NCI-H2081 (cell line): Measurements from ENCODE around the gene SPATS1.
"Not testable (repeated sequence)": the region's sequence is repeated elsewhere in the genome, so short reads cannot be mapped to it uniquely, and the experiment has no call there.

Experiments used
- DNase-seq, 2 experiments: peaks; one replicate each; lab custom pipeline; 2025; lab: John Stamatoyannopoulos, UW

The SPATS1 gene

DNA sequence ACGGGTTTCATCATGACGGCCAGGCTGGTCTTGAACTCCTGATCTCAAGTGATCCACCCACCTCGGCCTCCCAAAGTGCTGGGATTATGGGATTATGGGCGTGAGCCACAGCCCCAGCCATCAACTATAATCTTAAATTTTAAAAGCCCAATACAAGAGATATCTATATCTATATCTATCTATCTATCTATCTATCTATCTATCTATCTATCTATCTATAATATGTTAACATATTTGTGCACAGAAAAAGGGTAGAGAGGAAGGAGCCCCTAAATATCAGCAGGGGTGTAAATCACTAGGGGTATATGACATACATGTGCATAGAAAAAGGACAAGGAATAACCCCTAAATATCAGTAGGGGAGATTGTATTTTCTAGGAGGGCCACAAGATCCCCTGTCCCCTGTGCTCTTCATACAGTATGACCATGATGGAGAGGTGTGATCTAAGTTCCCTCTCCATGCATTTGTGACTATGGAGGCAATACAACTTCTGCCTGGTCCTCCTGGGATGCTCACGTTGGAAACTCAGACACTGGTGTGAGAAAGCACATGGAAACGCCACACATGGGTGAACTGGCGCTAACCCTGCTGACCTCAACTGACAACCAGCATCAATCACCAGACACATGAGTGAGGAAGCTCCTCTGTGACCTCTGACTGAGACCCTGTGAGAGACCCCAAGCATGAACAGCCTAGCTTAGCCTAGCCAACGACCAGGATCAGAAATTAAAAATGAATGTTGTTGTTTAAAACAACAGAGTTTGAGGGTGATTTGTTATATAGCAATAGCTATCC, 1.2 kb upstream of the SPATS1 start:
- no peak for DNase-seq

DNA sequence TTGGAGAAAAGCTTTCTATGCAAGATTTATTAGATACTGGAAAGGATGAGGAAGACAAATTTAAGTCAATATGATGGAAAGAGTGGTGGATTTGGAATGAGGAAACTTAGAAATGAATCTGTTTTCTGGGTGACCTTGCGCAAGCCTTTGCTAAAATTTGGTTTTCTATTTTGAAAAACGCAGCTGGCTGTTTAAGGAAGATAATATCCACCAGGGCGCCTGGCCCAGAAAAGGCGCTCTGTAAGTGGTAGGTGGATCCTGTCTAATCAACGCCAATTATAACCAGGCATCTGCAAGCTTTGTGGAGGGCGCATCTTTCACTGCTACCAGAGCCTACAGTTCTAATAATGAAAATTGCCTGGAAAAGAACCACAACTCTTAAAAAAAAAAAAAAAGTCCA, 398 bp upstream of the SPATS1 start:
- DNase-seq: peak; percentile 14 to 32

DNA sequence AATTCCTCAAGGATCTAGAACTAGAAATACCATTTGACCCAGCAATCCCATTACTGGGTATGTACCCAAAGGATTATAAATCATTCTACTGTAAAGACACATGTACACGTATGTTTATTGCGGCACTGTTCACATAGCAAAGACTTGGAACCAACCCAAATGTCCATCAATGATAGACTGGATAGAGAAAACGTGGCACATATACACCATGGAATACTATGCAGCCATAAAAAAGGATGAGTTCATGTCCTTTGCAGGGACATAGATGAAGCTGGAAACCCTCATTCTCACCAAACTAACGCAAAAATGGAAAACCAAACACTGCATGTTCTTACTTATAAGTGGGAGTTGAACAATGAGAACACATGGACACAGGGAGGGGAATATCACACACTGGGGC, 4.4 kb downstream of the SPATS1 start:
- not testable (repeated sequence) for DNase-seq

DNA sequence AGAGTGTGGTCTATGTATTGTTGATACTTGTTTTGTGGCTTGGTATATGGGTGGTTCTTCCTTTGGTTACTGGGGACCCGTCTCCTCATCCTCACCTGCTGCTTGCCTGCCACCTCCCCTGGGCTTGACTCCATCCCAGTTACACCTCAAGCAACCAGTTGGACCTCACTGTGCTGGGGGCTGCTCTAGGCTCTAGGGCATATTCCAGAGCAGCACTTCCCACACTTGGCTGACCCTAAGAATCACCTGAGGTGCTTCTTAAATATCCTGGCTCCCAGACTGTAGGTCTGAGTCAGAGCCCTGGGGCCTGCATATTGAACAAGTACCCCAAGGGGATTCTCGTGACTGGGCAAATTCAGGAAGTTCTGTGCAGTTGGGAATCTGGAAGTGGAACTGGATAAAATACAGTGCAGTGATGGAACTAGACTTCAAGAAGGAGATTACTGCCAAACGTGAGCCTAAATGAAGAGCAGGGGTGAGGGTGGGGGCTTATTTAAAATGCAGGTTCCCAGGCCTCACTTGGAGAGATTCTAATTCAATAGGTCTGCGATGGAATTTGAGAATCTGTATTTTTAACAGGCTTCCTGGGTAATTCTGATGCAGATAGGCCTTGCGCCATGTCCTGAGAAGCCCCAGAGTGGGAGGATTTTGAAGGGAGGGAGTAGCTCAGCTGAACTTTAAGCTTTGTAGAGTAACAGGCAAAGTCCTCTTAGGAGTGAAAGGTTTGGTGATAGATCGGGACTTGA, 7.6 kb downstream of the SPATS1 start:
- no peak for DNase-seq

DNA sequence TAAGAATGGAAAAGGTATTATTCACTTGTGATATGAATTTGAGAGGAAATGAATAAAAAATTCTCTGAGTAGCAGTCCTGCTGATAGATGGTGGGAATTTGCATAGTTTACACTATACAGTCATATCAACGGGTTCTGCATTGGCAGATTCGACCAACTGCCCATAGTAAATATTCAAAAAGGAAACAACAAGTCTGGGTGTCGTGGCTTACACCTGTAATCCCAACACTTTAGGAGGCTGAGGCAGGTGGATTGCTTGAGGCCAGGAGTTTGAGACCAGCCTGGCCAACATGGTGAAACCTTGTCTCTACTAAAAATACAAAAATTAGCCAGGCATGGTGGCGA, 8.2 kb downstream of the SPATS1 start:
- not testable (repeated sequence) for DNase-seq

DNA sequence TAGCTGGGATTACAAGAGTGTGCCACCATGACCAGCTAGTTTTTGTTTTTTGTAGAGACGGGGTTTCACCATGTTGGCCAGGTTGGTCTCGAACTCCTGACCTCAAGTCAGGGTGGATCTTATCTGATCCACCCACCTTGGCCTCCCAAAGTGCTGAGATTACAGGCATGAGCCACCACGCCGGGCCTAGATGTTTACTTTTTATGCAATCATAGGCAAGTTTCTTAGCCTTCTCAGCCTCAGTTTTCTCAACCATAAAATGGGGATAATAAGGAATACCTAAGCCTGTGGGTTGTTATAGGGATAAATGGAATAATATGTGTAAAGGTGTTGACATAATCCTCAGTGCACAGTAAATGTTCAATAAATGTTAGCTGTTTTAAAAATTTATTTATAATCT, 9.8 kb downstream of the SPATS1 start:
- DNase-seq: no peak

DNA sequence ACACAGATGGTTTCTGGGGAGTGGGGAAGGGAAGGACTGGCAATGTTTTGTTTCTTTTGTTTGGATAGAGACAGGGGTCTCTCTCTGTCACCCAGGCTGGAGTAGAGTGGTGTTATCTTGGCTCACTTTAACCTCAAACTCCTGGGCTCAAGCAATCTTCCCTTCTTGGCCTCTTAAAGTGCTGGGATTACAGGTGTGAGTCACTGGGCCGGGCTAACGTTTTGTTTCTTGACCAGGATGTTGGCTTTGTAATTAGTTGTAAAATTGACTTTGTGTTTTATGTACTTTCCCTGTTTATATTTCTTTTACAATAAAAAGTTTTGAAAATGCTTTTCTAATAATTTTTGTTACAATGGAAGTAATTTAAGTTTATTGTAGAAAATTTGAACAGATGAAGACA, 10.9 kb downstream of the SPATS1 start:
- DNase-seq: no peak

DNA sequence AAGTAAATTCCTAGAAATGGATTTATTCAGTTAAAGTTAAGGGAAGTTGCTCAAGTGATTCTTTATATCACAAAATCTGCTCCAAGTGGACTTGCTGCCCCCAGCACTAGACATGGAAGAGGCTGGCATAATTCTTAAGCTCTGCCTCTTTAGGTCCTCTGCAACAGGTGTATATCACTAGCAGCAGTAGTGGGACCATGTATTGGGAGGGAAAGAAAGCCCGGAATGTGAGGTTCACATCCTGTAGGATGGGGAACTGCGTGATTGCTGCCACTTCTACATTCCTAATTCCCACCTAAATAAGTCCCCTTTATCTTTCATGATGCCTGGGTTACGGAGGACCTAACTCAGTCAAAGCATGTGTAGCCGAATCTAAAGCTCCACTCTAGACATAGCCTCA, 13.2 kb downstream of the SPATS1 start:
- no peak for DNase-seq

DNA sequence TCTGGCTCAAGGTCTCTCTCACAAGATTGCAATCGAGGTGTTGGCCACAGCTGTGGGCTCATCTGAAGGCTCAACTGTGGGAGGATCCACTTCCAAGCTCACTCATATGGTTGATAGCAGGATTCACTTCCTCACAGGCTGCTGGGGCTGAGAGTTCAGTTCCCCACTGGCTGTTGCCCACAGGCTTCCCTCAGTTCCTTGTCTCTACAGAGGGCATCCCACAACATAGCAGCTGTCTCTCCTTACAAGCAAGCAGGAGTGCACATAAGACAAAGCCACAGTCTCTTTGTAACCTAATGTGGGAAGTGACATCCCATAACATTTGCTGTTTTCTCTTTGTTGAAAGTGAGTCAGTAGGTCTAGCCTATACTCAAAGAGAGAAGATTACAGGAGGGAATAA, 14.0 kb downstream of the SPATS1 start:
- DNase-seq: no peak

DNA sequence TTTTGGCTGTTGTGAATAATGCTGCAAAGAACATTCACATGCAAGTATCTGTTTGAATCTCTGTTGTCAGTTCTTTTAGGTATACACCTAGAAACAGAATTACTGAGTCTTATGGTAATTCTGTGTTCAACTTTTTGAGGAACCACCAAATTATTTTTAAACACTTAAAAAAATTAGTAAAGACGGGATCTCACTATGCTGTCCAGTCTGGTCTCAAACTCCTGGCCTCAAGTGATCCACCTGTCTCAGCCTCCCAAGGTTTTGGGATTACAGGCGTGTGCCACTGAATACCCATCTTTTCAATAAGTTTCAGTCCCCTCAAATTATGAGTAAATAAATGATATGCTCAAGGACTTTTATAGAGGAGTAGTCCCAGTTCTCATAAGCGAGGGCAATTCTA, 17.5 kb downstream of the SPATS1 start:
- no peak for DNase-seq

DNA sequence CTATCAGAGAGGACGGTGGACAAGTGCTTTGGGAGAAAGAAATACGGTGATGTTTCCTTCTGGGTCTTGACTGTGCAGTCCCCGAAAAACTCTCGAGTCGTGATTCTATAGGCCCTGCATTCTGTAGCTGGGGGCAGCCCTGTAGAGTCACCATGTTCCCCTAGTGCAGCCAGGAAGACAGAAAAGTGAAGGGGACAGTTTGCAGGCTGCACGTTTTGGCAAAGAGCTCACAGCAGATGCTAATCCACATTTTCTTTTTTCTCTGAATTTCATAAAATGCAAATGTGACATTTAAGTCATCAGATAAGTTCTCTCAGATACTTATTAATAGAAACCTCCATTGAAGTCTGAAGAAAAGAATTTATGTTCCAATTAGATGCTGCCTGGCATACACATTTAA, 19.5 kb downstream of the SPATS1 start:
- no peak for DNase-seq

DNA sequence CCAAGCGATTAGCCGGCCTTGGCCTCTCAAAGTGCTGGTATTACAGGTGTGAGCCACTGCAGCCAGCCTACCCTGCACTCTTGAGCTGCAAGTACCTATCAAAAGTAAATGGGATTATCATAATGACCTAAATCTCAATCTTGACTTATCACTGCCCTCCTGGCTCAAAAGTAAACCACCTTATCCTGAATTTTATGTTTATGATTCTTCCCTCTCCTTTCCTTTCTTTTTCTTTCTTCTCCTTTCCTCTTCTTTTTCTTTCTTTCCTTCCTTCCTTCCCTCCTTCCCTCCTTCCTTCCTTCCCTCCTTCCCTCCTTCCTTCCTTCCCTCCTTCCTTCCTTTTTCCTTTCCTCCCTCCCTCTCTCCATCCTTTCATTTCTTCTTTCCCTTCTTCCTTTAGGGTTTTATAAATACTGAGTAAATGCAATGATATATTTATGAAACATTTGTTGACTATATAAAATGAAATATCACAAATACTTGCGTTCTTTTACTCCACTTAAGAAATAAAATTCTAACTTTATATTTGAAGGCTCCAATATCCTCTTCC, 21.0 kb downstream of the SPATS1 start:
- DNase-seq: no peak

DNA sequence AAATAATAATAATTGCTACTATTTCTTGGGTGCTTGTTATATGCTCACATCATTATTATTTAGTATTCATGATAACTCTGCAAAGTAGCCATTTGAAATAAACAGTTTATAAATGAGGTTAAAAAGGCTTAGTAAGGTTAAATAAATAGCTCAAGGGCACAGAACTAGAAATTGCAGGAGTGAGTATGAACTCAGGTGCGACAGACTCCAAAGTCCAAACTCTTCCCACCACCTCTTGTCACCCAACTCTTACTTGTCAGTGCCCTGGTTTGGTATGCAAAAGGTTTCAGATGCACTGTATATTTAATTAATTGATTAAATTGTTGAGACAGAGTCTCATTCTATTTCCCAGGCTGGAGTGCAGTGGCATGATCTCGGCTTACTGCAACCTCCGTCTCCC, 24.3 kb downstream of the SPATS1 start:
- DNase-seq: no peak

DNA sequence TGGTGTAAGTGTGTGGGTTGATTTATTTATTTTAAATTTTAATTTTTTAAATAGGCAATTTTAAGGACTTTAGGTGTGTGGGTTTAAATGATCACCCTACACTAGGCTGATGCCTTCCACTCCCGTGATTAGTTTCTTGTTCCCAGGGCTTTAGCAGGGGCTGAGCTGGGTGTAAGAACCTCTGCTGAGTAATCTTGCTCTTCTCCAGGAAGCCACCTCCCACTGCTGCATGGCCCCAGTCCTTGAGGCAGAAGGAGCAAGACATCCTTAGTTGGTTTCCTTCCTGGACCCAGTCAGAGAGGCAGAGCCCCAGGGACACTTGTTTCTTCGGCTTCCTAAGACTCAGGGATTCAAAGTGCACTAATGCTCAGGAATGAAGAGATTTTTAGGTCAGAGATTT, 25.2 kb downstream of the SPATS1 start:
- DNase-seq: no peak

DNA sequence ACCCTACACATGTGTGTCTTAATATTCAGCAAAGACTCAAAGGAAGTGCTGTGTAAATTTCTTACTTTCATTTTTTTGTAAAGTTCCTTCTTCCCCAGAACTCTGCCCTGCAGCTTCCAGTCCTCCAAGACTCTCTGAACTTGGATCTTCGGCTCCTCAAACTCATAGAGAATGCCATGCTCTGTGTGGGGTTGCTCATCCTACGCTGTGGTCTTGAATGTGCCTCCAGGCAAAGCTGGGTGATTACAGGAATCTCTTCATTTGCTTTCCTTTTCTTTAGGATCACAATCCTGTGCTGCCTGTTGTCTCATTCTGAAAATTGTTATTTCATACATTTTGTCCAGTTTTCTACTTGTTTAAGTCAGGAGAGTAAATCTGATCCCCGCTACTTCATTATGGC, 30.6 kb downstream of the SPATS1 start:
- DNase-seq: no peak

DNA sequence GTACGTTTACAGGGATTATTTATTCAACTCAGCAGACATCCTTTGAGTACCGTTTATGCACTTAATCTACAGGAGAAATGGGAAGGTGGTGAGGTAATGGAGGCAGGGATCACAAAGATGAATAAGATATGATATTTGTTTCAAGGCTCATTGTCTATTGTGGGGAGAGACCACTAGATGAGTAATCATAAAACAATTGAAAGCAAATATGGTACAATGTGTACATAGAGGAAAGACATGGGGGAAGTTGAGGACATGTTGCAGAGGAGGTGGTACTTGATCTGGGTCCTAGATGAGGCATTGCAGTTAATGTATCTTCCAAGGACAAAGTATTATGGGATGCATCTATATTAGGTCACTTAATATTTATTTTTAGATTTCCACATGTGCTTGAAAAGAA, 31.3 kb downstream of the SPATS1 start:
- no peak for DNase-seq

DNA sequence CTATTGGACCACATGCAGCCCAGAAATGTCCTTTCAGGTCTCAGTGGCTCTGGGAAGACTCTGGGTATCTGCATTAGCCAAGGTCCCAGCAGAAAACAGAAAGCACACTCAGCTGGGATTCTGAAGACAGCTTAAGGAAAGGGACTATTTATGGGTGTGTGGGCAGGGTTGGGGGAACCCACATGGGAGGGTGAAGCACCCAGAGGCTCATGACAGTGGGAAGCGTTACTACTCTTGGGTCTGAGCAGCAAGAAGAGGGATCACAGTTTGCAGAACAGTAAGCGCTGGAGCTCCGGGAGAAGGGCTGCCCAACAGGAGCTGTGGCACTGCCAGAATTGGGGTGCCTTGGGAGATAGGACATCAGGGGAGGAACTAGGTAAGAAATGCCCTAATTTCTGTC, 32.6 kb downstream of the SPATS1 start:
- DNase-seq: no peak

DNA sequence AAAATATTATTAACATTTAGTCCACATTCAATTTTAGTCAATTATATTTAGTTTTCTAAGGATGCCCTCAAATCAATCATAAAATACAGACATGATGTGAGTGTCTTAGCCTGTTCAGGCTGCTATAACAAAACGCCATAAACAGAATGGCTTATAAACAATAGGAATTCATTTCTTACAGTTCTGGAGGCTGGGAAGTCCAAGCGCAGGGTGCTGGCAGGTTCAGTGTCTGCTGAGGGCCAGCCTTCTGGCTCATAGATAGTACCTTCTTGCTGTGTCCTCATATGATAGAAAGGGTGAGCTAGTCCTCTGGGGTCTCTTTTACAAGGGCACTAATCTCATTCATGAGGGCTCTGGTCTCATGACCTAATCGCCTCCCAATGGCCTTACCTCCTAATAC, 35.0 kb downstream of the SPATS1 start:
- DNase-seq: no peak

DNA sequence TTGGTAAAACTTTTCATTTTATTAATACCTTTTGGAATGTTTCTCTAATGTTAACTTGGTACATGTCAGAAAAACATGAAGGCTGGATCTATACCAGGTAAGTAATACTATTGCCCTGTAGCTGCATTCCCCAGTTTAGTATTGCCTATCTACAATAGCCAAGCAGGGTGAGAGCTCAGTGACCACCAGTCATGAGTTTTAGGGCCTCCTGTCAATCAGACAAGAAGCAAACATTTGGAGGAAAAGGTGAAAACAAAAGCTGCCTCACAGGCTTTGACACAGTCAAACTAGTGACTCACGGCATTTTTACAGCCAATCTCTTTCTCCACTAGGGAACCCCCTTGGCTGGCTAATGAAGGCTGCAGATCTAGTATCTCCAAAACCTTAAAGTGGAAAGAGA, 35.5 kb downstream of the SPATS1 start:
- DNase-seq: no peak

DNA sequence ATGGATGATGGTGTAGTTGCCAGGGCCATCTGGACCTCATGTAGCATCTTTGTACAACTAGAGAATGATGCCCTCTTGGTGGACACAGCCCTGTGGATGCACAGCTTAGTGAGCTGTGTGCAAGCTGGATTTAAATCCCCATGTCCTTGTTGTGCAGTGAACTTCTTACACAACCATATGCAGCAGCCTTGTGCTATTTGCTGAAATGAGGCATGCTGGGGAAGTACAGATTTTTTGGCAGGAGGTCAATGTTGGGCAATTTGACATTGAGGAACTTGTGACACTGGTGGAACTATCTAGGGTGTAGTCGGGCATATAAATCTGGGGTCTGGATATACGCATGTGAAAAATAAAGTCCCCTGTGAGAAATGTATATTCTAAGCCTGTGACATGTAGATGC, 39.3 kb downstream of the SPATS1 start:
- no peak for DNase-seq

DNA sequence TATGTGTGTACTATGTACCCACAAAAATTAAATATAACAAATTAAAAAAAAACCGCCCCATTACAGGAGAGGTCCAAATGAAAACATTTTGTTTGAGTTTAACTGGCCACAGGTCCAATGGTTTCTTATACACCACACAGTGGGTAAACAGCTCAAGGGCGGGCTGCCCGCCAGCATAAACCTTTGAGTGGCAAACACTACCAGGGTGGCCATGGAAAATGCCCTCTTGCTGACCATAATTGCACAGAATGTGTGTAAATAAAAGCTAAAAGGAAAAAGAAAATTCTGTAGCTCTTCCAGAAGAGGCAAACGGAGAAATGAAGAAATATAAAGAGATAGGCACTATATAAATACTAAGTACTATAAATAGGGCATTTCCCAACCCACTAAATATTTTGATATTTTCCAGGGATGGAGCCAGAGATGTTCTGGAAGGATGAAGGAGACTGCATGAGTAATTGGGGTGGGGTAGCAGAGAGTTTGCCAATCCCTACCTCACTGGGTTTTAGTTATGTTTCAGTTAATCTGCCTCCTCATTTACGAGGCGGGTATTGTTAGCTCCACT, 44.0 kb downstream of the SPATS1 start:
- DNase-seq: peak; percentile 6 to 7

DNA sequence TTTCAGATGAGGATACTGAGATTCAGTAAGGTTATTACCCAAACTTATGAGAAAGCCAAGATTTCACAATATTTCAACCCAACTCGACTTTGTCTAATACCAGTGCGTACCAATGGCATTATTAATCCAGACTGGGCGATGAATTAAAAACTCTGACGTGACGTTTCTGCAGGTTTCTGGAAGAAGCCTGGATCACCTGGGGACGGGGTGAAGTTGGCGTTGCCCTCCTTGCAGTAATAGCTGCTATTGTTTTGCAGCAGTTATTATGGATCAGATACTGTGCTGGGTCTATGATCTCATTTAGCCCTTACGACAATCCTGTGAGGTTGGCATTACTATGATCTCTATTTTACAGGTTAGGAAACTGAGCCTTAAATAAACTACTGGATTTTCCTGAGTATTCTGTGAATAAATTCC, 44.5 kb downstream of the SPATS1 start:
- DNase-seq: no peak
